DND-41 (cell line): ENCODE measurements around the gene HMCN2.

Source experiments
- ATAC-seq: fragments of 200-7000 bp; cut with Tn5 transposase; 3 replicates; pipeline ENCODE4 v1.9.1; 2021; ENCODE audit warnings: low read depth; ENCODE audit not compliant: insufficient read depth
- DNase-seq: peaks from one replicate; pipeline ENCODE4 v3.0.0-alpha.2; 2020
- H2AFZ ChIP-seq: 2 replicates; pipeline ENCODE4 v1.6.0; 2012; ENCODE audit warnings: low read depth, low read length
- H3K27ac ChIP-seq: 2 replicates; pipeline ENCODE4 v1.5.1; 2012; ENCODE audit warnings: low read length, inconsistent platforms
- H3K27me3 ChIP-seq: fragments of 200-600 bp; sonication (generic); 2 replicates; pipeline ENCODE4 v1.6.0; 2012; ENCODE audit warnings: low read length, mild to moderate bottlenecking, inconsistent platforms; ENCODE audit not compliant: insufficient read depth, poor library complexity
- H3K36me3 ChIP-seq: 2 replicates; pipeline ENCODE4 v1.5.1; 2012; ENCODE audit warnings: low read length, inconsistent platforms; ENCODE audit not compliant: insufficient read depth
- H3K4me1 ChIP-seq: 2 replicates; pipeline ENCODE4 v1.5.1; 2012; ENCODE audit warnings: mild to moderate bottlenecking, low read length; ENCODE audit not compliant: insufficient read depth
- H3K4me2 ChIP-seq: 2 replicates; pipeline ENCODE4 v1.6.0; 2012; ENCODE audit warnings: mild to moderate bottlenecking, moderate library complexity, low read length, inconsistent platforms; ENCODE audit not compliant: insufficient read depth
- H3K4me3 ChIP-seq, 2 experiments: fragments of 200-600 bp in 1 of 2; shearing (Covaris generic) in 1 of 2; 2 replicates each; pipeline ENCODE4 v1.5.1; 2012 to 2016; ENCODE audit warnings: inconsistent platforms in 2 of 2, low read length in 2 of 2, mild to moderate bottlenecking in 2 of 2, low read depth in 1 of 2, moderate library complexity in 1 of 2
- H3K79me2 ChIP-seq: 2 replicates; pipeline ENCODE4 v1.6.0; 2012; ENCODE audit warnings: low read length, inconsistent platforms; ENCODE audit not compliant: insufficient read depth
- H3K9ac ChIP-seq: 2 replicates; pipeline ENCODE4 v1.6.0; 2012; ENCODE audit warnings: low read depth, mild to moderate bottlenecking, inconsistent platforms, low read length, moderate library complexity
- H3K9me3 ChIP-seq: 2 replicates; pipeline ENCODE4 v1.5.1; 2012; ENCODE audit warnings: low read length, moderate library complexity, mild to moderate bottlenecking, inconsistent platforms; ENCODE audit not compliant: insufficient read depth, severe bottlenecking
- H4K20me1 ChIP-seq: 2 replicates; pipeline ENCODE4 v1.6.0; 2012; ENCODE audit warnings: low read length; ENCODE audit not compliant: insufficient read depth
- CTCF ChIP-seq: IDR thresholded peaks from 2 replicates; pipeline ENCODE4 v1.5.1; 2012; ENCODE audit warnings: borderline replicate concordance, low read length, moderate library complexity, mild to moderate bottlenecking; ENCODE audit not compliant: poor library complexity, severe bottlenecking; ENCODE audit errors: extremely low read depth
- EZH2 ChIP-seq: IDR thresholded peaks from 3 replicates; pipeline ENCODE4 v1.6.1; 2012; ENCODE audit warnings: borderline replicate concordance, low read depth, mild to moderate bottlenecking, moderate library complexity, low read length, inconsistent platforms; ENCODE audit not compliant: severe bottlenecking

The HMCN2 gene

GRCh38 chr9:130267930-130268329, 2.4 kb downstream of the HMCN2 start:
- Histone ChIP-seq H3K27me3 (no peaks in the 10 kb centered on the region), H2AFZ (no peak overlapping the region), H3K9ac (no peak overlapping the region), H3K4me1 (no peaks in the 10 kb centered on the region), H4K20me1 (no peaks in the 10 kb centered on the region), H3K9me3 (no peaks in the 10 kb centered on the region), H3K4me2 (no peak overlapping the region), H3K36me3 (no peaks in the 10 kb centered on the region), H3K27ac (no peak overlapping the region), H3K79me2 (no peaks in the 10 kb centered on the region), H3K4me3 (no peak overlapping the region)
- DNase-seq (no peak), ATAC-seq (no peak)
- TF ChIP-seq EZH2, result no peak
- no peak for TF ChIP-seq CTCF

- Histone ChIP-seq H3K79me2 (no peaks in the 10 kb centered on the region), H3K4me2 (no peak overlapping the region), H4K20me1 (no peaks in the 10 kb centered on the region), H3K27me3 (no peaks in the 10 kb centered on the region), H3K4me3 (no peak overlapping the region), H3K9me3 (no peaks in the 10 kb centered on the region), H2AFZ (no peak overlapping the region), H3K36me3 (no peaks in the 10 kb centered on the region), H3K4me1 (no peaks in the 10 kb centered on the region), H3K9ac (no peak overlapping the region), H3K27ac (no peak overlapping the region)
- no peak for ATAC-seq
- TF ChIP-seq CTCF (no peak), EZH2 (no peak)
- DNase-seq, result no peak
Measured at GRCh38 chr9:130268521-130269211, 3.1 kb downstream of the HMCN2 start.

GRCh38 chr9:130271473-130271872, 5.9 kb downstream of the HMCN2 start:
- DNase-seq (no peak), ATAC-seq (no peak)
- Histone ChIP-seq H3K9me3 (no peaks in the 10 kb centered on the region), H3K4me2 (no peak overlapping the region), H3K36me3 (no peaks in the 10 kb centered on the region), H3K27me3 (no peaks in the 10 kb centered on the region), H4K20me1 (no peaks in the 10 kb centered on the region), H2AFZ (no peak overlapping the region), H3K9ac (no peak overlapping the region), H3K4me3 (no peak overlapping the region), H3K27ac (no peak overlapping the region), H3K4me1 (no peaks in the 10 kb centered on the region), H3K79me2 (no peaks in the 10 kb centered on the region)
- TF ChIP-seq CTCF (no peak), EZH2 (no peak)
